Measurements from ENCODE around the gene CYP26C1. TPM values are rescaled to one million over a fixed set of nuclear protein-coding genes. Genes with fewer than 3 reads are reported as not detected.
"Not testable (repeated sequence)": the region's sequence is repeated elsewhere in the genome, so short reads cannot be mapped to it uniquely, and the experiment has no call there.

The CYP26C1 gene
- total and polyA plus RNA-seq, 7 experiments from 2014 or later, result 0.10 to 0.38 (median 0.27) TPM; not detected in 2

DNA sequence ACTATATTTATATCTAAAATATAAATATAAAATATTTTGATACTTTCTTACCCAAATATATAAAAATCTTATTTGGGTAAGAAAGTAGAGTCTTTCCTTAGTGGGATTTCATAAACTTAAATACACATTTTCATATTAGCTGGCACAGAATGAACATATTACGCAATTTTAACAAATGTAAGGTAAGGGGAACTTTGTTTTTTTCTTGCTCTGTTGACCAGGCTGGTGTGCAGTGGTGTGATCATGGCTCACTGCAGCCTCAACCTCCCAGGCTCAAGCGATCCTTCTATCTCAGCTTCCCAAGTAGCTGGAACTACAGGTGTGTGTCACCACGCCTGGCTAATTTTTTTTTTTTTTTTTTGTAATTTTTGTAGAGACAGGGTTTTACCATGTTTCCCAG is 31.4 kb downstream of the CYP26C1 start:
- no peak overlapping the region for H3K4me3 Mint-ChIP-seq
- H3K27me3 Mint-ChIP-seq, result peaks cover 4 to 12% (median 7%) of the 10 kb centered on the region in 5 donors
- peaks cover 0 to 5% (median 0%) of the 10 kb centered on the region in 7 donors for H3K4me1 Mint-ChIP-seq
- no peak overlapping the region for H3K27ac ChIP-seq (ENCODE audit: low read depth, low read length)
- H3K4me3 ChIP-seq (ENCODE audit: low read length), result no peak overlapping the region
- no peaks in the 10 kb centered on the region for H3K36me3 ChIP-seq (ENCODE audit: control insufficient read depth in 2 of 3, insufficient read depth in 3 of 3, low read length in 3 of 3)
- peaks cover 0 to 4% (median 0%) of the 10 kb centered on the region in 11 donors for H3K9me3 Mint-ChIP-seq
- no peaks in the 10 kb centered on the region for H3K9me3 ChIP-seq (ENCODE audit: control insufficient read depth in 2 of 3, low read length in 3 of 3)
- H3K4me1 ChIP-seq (ENCODE audit: control insufficient read depth in 2 of 2, insufficient read depth in 2 of 2, low read length in 2 of 2), result no peaks in the 10 kb centered on the region
- DNase-seq (no peak), ATAC-seq (no peak)
- ChIA-PET POLR2A (no interaction called here), CTCF (no interaction called here)
- H3K36me3 Mint-ChIP-seq, result no peaks in the 10 kb centered on the region
- intact Hi-C loops (cut with micrococcal nuclease), result no loop called here
- H3K27me3 ChIP-seq (ENCODE audit: control insufficient read depth in 2 of 2, insufficient read depth in 2 of 2, low read length in 2 of 2), result no peaks in the 10 kb centered on the region
- no peak overlapping the region for H3K27ac Mint-ChIP-seq

GRCh38 chr10:93095225-93095624 is 34.6 kb downstream of the CYP26C1 start:
- ChIA-PET POLR2A (no interaction called here), CTCF (no interaction called here)
- DNase-seq (no peak), ATAC-seq (no peak)
- Histone ChIP-seq H3K27ac (ENCODE audit: low read depth, low read length) (no peak overlapping the region), H3K4me3 (ENCODE audit: low read length) (no peak overlapping the region), H3K4me1 (ENCODE audit: control insufficient read depth in 2 of 2, insufficient read depth in 2 of 2, low read length in 2 of 2) (no peaks in the 10 kb centered on the region), H3K27me3 (ENCODE audit: control insufficient read depth in 2 of 2, insufficient read depth in 2 of 2, low read length in 2 of 2) (no peaks in the 10 kb centered on the region), H3K36me3 (ENCODE audit: control insufficient read depth in 2 of 3, insufficient read depth in 3 of 3, low read length in 3 of 3) (no peaks in the 10 kb centered on the region), H3K9me3 (ENCODE audit: control insufficient read depth in 2 of 3, low read length in 3 of 3) (no peaks in the 10 kb centered on the region)
- no peaks in the 10 kb centered on the region for H3K36me3 Mint-ChIP-seq
- intact Hi-C loops (cut with micrococcal nuclease), result no loop called here
- H3K4me1 Mint-ChIP-seq, result peaks cover 0 to 5% (median 0%) of the 10 kb centered on the region in 7 donors
- no peak overlapping the region for H3K4me3 Mint-ChIP-seq
- H3K27ac Mint-ChIP-seq, result no peak overlapping the region
- peaks cover 0 to 6% (median 0%) of the 10 kb centered on the region in 5 donors for H3K27me3 Mint-ChIP-seq
- peaks cover 0 to 4% (median 0%) of the 10 kb centered on the region in 11 donors for H3K9me3 Mint-ChIP-seq

- H3K27ac Mint-ChIP-seq, result no peak overlapping the region
- H3K36me3 ChIP-seq (ENCODE audit: control insufficient read depth in 2 of 3, insufficient read depth in 3 of 3, low read length in 3 of 3), result no peaks in the 10 kb centered on the region
- H3K9me3 ChIP-seq (ENCODE audit: control insufficient read depth in 2 of 3, low read length in 3 of 3), result no peaks in the 10 kb centered on the region
- no peak for DNase-seq
- H3K27me3 Mint-ChIP-seq, result peaks cover 0 to 3% (median 0%) of the 10 kb centered on the region in 5 donors
- no peaks in the 10 kb centered on the region for H3K27me3 ChIP-seq (ENCODE audit: control insufficient read depth in 2 of 2, insufficient read depth in 2 of 2, low read length in 2 of 2)
- H3K36me3 Mint-ChIP-seq, result no peaks in the 10 kb centered on the region
- no peak for ATAC-seq
- H3K27ac ChIP-seq (ENCODE audit: low read depth, low read length), result no peak overlapping the region
- H3K4me3 Mint-ChIP-seq, result no peak overlapping the region
- H3K4me1 Mint-ChIP-seq, result peaks cover 0 to 5% (median 0%) of the 10 kb centered on the region in 7 donors
- ChIA-PET CTCF (no interaction called here), POLR2A (no interaction called here)
- no peaks in the 10 kb centered on the region for H3K4me1 ChIP-seq (ENCODE audit: control insufficient read depth in 2 of 2, insufficient read depth in 2 of 2, low read length in 2 of 2)
- no peak overlapping the region for H3K4me3 ChIP-seq (ENCODE audit: low read length)
- intact Hi-C loops (cut with micrococcal nuclease), result no loop called here
- H3K9me3 Mint-ChIP-seq, result peaks cover 0 to 4% (median 0%) of the 10 kb centered on the region in 11 donors
Observed at GRCh38 chr10:93096901-93097300, 36.3 kb downstream of the CYP26C1 start.

DNA sequence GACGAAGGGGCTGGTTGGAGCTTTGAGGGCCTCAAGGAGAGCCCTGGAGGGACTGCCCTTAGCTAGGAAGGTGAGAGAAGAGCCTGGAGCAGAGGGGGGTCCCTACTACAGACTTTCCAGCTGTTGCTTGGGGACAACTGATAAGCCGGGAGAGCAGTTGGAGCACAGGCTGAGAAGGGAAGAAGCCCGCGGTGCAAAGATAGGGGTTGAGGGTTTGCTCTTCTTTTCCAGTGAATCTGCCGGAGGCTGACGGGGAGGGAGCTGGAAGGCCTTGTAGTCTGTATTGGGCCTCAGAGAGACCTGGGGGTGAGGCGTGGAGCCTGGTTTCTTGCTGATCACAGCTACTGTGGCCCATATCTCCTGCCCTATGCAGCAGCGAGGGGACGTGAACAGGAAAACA is 36.8 kb downstream of the CYP26C1 start:
- no peaks in the 10 kb centered on the region for H3K9me3 ChIP-seq (ENCODE audit: control insufficient read depth in 2 of 3, low read length in 3 of 3)

DNA sequence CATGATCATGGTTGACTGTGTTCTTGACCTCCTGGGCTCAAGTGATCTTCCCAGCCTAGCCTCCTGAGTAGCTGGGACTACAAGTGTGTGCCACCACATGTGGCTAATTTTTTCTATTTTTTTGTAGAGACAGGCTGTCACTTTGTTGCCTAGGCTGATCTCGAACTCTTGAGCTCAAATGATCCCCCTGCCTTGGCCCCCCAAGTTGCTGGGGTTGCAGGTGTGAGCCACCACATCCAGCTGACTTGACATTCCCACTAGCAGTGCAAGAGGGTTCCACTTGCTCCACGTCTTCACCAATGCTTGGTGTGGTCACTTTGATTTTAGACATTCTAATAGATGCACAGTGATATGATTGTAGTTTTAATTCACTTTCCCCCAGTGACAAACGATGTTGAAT is 38.2 kb downstream of the CYP26C1 start:
- Histone ChIP-seq H3K27me3 (ENCODE audit: control insufficient read depth in 2 of 2, insufficient read depth in 2 of 2, low read length in 2 of 2) (no peaks in the 10 kb centered on the region), H3K4me3 (ENCODE audit: low read length) (no peak overlapping the region), H3K27ac (ENCODE audit: low read depth, low read length) (no peak overlapping the region), H3K9me3 (ENCODE audit: control insufficient read depth in 2 of 3, low read length in 3 of 3) (no peaks in the 10 kb centered on the region), H3K36me3 (ENCODE audit: control insufficient read depth in 2 of 3, insufficient read depth in 3 of 3, low read length in 3 of 3) (no peaks in the 10 kb centered on the region), H3K4me1 (ENCODE audit: control insufficient read depth in 2 of 2, insufficient read depth in 2 of 2, low read length in 2 of 2) (no peaks in the 10 kb centered on the region)
- Mint-ChIP-seq H3K27ac (no peak overlapping the region), H3K27me3 (peaks cover 0 to 8% (median 2%) of the 10 kb centered on the region in 5 donors), H3K4me1 (peaks cover 0 to 3% (median 0%) of the 10 kb centered on the region in 7 donors), H3K4me3 (no peak overlapping the region), H3K9me3 (peaks cover 0 to 10% (median 1%) of the 10 kb centered on the region in 11 donors), H3K36me3 (peaks cover 0 to 4% (median 0%) of the 10 kb centered on the region in 5 donors)
- POLR2A ChIA-PET, result no interaction called here
- CTCF ChIA-PET, result no interaction called here
- intact Hi-C loops (cut with micrococcal nuclease), result no loop called here
- DNase-seq (no peak), ATAC-seq (no peak)

More for the DNA sequence above, 36.8 kb downstream of the CYP26C1 start:
- ChIA-PET CTCF (no interaction called here), POLR2A (no interaction called here)
- intact Hi-C loops (cut with micrococcal nuclease), result no loop called here
- DNase-seq (no peak), ATAC-seq (no peak)
- no peaks in the 10 kb centered on the region for H3K27me3 ChIP-seq (ENCODE audit: control insufficient read depth in 2 of 2, insufficient read depth in 2 of 2, low read length in 2 of 2)
- no peaks in the 10 kb centered on the region for H3K36me3 Mint-ChIP-seq
- H3K4me1 Mint-ChIP-seq, result peaks cover 0 to 5% (median 0%) of the 10 kb centered on the region in 7 donors
- no peak overlapping the region for H3K4me3 Mint-ChIP-seq
- H3K27ac Mint-ChIP-seq, result no peak overlapping the region
- H3K4me1 ChIP-seq (ENCODE audit: control insufficient read depth in 2 of 2, insufficient read depth in 2 of 2, low read length in 2 of 2), result no peaks in the 10 kb centered on the region
- no peaks in the 10 kb centered on the region for H3K36me3 ChIP-seq (ENCODE audit: control insufficient read depth in 2 of 3, insufficient read depth in 3 of 3, low read length in 3 of 3)
- H3K9me3 Mint-ChIP-seq, result peaks cover 0 to 4% (median 0%) of the 10 kb centered on the region in 11 donors
- peaks cover 0 to 3% (median 0%) of the 10 kb centered on the region in 5 donors for H3K27me3 Mint-ChIP-seq
- no peak overlapping the region for H3K27ac ChIP-seq (ENCODE audit: low read depth, low read length)
- no peak overlapping the region for H3K4me3 ChIP-seq (ENCODE audit: low read length)

DNA sequence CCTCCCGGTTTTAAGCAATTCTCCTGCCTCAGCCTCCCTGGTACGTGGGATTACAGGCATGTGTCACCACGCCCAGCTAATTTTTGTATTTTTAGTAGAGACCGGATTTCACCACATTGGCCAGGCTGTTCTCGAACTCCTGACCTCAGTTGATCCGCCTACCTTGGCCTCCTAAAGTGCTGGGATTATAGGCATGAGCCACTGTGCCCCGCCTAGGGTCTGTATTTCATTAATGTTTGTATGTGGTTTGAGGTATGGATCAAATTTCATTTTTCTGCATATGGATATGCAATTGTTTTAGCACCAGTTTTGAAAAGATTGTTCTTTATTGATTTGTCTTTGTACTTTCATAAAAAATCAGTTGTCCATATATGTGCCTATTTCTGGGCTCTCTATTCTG is 39.1 kb downstream of the CYP26C1 start:
- H3K27ac Mint-ChIP-seq, result no peak overlapping the region
- H3K36me3 Mint-ChIP-seq, result peaks cover 0 to 6% (median 0%) of the 10 kb centered on the region in 5 donors
- POLR2A ChIA-PET, result no interaction called here
- no peak overlapping the region for H3K4me3 Mint-ChIP-seq
- H3K4me1 Mint-ChIP-seq, result no peaks in the 10 kb centered on the region
- Histone ChIP-seq H3K27me3 (ENCODE audit: control insufficient read depth in 2 of 2, insufficient read depth in 2 of 2, low read length in 2 of 2) (no peaks in the 10 kb centered on the region), H3K27ac (ENCODE audit: low read depth, low read length) (no peak overlapping the region), H3K9me3 (ENCODE audit: control insufficient read depth in 2 of 3, low read length in 3 of 3) (no peaks in the 10 kb centered on the region), H3K36me3 (ENCODE audit: control insufficient read depth in 2 of 3, insufficient read depth in 3 of 3, low read length in 3 of 3) (no peaks in the 10 kb centered on the region), H3K4me3 (ENCODE audit: low read length) (no peak overlapping the region), H3K4me1 (ENCODE audit: control insufficient read depth in 2 of 2, insufficient read depth in 2 of 2, low read length in 2 of 2) (no peaks in the 10 kb centered on the region)
- H3K27me3 Mint-ChIP-seq, result peaks cover 0 to 11% (median 4%) of the 10 kb centered on the region in 5 donors
- H3K9me3 Mint-ChIP-seq, result peaks cover 0 to 18% (median 5%) of the 10 kb centered on the region in 11 donors
- CTCF ChIA-PET, result no interaction called here
- ATAC-seq (no peak), DNase-seq (no peak)
- intact Hi-C loops (cut with micrococcal nuclease), result no loop called here

DNA sequence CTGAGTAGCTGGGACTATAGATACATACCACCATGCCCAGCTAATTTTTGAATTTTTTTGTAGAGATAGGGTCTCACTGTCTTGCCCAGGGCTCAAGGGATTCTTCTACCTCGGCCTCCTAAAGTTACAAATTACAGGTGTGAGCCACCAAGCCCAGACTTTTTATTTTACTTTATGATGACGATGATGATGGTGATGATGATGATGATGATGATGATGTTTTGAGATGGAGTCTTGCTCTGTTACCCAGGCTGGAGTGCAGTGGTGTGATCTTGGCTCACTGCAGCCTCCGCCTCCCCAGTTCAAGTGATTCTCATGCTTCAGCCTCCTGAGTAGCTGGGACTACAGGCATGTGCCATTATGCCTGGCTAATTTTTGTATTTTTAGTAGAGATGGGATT is 40.5 kb downstream of the CYP26C1 start:
- H3K27ac ChIP-seq (ENCODE audit: low read depth, low read length); H3K4me1 Mint-ChIP-seq; H3K36me3 Mint-ChIP-seq; intact Hi-C loops (cut with micrococcal nuclease); CTCF ChIA-PET; H3K4me3 Mint-ChIP-seq; DNase-seq; H3K36me3 ChIP-seq (ENCODE audit: control insufficient read depth in 2 of 3, insufficient read depth in 3 of 3, low read length in 3 of 3); H3K27ac Mint-ChIP-seq; ATAC-seq; H3K4me1 ChIP-seq (ENCODE audit: control insufficient read depth in 2 of 2, insufficient read depth in 2 of 2, low read length in 2 of 2); H3K4me3 ChIP-seq (ENCODE audit: low read length); POLR2A ChIA-PET; H3K27me3 ChIP-seq (ENCODE audit: control insufficient read depth in 2 of 2, insufficient read depth in 2 of 2, low read length in 2 of 2); H3K9me3 ChIP-seq (ENCODE audit: control insufficient read depth in 2 of 3, low read length in 3 of 3): not testable (repeated sequence)
- peaks cover 0 to 20% (median 5%) of the 10 kb centered on the region in 11 donors for H3K9me3 Mint-ChIP-seq
- H3K27me3 Mint-ChIP-seq, result peaks cover 0 to 11% (median 4%) of the 10 kb centered on the region in 5 donors

All from naive thymus-derived CD4-positive, alpha-beta T cell (primary cell).